Spleen (tissue), 11 donors: ENCODE data around the gene SLC46A2. TPM values are rescaled to one million over a fixed set of nuclear protein-coding genes. Genes with fewer than 3 reads are reported as not detected.

Experiments
- DNase-seq: peaks from one replicate; pipeline ENCODE4 v3.0.0-alpha.2; 2020
- H3K27ac ChIP-seq, 8 donors: fragments of 200-600 bp; sonication (generic) in 7 of 8; 1 replicate in 4 of 8; 2 replicates in 4 of 8; pipeline versions ENCODE4 v1.5.0 to v1.8.0; 2016 to 2021; ENCODE audit warnings: inconsistent platforms in 4 of 8, mild to moderate bottlenecking in 4 of 8, moderate library complexity in 1 of 8
- H3K27me3 ChIP-seq, 7 donors: fragments of 200-600 bp; sonication (generic) in 6 of 7; replicated peaks in 1 of 7; 1 replicate in 4 of 7; 2 replicates in 3 of 7; pipeline versions ENCODE4 v1.5.0 to v1.8.0; 2016 to 2021; ENCODE audit warnings: inconsistent platforms in 3 of 7, mild to moderate bottlenecking in 1 of 7
- H3K36me3 ChIP-seq, 6 donors: fragments of 200-600 bp; sonication (generic) in 5 of 6; 1 replicate in 4 of 6; 2 replicates in 2 of 6; pipeline versions ENCODE4 v1.5.0 to v1.8.0; 2016 to 2021; ENCODE audit warnings: inconsistent platforms in 2 of 6
- H3K4me1 ChIP-seq, 6 donors: fragments of 200-600 bp; sonication (generic) in 5 of 6; 1 replicate in 3 of 6; 2 replicates in 3 of 6; pipeline versions ENCODE4 v1.5.0 to v1.8.0; 2016 to 2021; ENCODE audit warnings: inconsistent platforms in 3 of 6
- H3K4me3 ChIP-seq, 8 donors: fragments of 200-600 bp; sonication (generic) in 7 of 8; 1 replicate in 4 of 8; 2 replicates in 4 of 8; pipeline versions ENCODE4 v1.5.0 to v1.8.0; 2016 to 2021; ENCODE audit warnings: inconsistent platforms in 4 of 8, mild to moderate bottlenecking in 4 of 8, moderate library complexity in 2 of 8
- H3K9me3 ChIP-seq, 8 donors: fragments of 200-600 bp; sonication (generic) in 7 of 8; 1 replicate in 4 of 8; 2 replicates in 4 of 8; pipeline versions ENCODE4 v1.5.0 to v1.8.0; 2016 to 2021; ENCODE audit warnings: inconsistent platforms in 4 of 8
- CTCF ChIP-seq, 11 experiments: fragments of 200-600 bp in 7 of 11; fragments of 450-650 bp in 4 of 11; sonication (generic) in 4 of 11; IDR thresholded peaks in 8 of 11; conservative IDR thresholded peaks in 3 of 11; 1 replicate in 7 of 11; 2 replicates in 4 of 11; pipeline versions ENCODE4 v1.4.0 to v1.8.0; 2016 to 2021; ENCODE audit warnings: antibody characterized with exemption in 11 of 11, inconsistent platforms in 4 of 11, mild to moderate bottlenecking in 1 of 11
- POLR2A ChIP-seq, 3 donors: fragments of 450-650 bp; IDR thresholded peaks; one replicate each; pipeline ENCODE4 v1.5.1; 2017; ENCODE audit warnings: antibody characterized with exemption in 3 of 3, mild to moderate bottlenecking in 1 of 3
- POLR2AphosphoS5 ChIP-seq, 3 donors: sonication (generic); formaldehyde crosslinking; IDR thresholded peaks; one replicate each; pipeline ENCODE4 v1.5.1; 2017; ENCODE audit warnings: antibody characterized with exemption in 3 of 3
- WGBS, 5 donors: extraction: QIAGEN DNeasy Blood & Tissue Kit in 3 of 5; methylation state at CpG; one replicate each; pipeline versions ENCODE4 v1.1.5 to v1.1.7; 2013 to 2018; 5-methylcytosine and 5-hydroxymethylcytosine counted together
- intact Hi-C: fragments of 100-400 bp; cut with DNase I; formaldehyde crosslinking; loops from one replicate; pipeline ENCODE4 v1.15.0; 2023; ENCODE audit warnings: low total_unique reads
- polyA plus RNA-seq, 3 donors: library from polyadenylated mRNA; stranded (reverse); fragments of 200-250 nt; gene quantifications; one replicate each; pipeline ENCODE4 v1.2.1, GENCODE V29; 2013
- total RNA-seq, 7 donors: library from RNA; depleted of rRNA in 3 of 7; stranded (reverse); fragments of >200 nt in 3 of 7; fragmentation: NEBNext Ultra II Directional in 4 of 7; extraction: Animal tissue kit (Norgen Biotek cat#: 25700) in 4 of 7; gene quantifications; one replicate each; pipeline versions ENCODE4 v1.1.0 to v1.2.1, GENCODE V29; 2016 to 2021
- donor health status: healthy with polysubstance abuse.
- donor health status: DM: no; HTN: no; CAD: no; lungs with moderate emphysema.
- donor health status: DM: no; HTN: no; CAD: no.
- donor health status: Bipolar disorder and iron deficiency.
- donor health status: healthy.
- donor health status: DM: no; HTN: no; CAD: no.
- donor health status: DM: yes; HTN: yes; CAD: no.

The SLC46A2 gene
- total and polyA plus RNA-seq, 10 donors = 0.20 to 5.8 (median 0.94) TPM

- WGBS, 5 donors = 44 to 59% (median 53%) methylated on average over 5 of the region's 5 CpGs
- H3K27me3 ChIP-seq = peaks cover 0 to 36% (median 17%) of the 10 kb centered on the region in 7 donors
- H3K36me3 ChIP-seq = no peaks in the 10 kb centered on the region
- peaks cover 0 to 20% (median 12%) of the 10 kb centered on the region in 6 donors for H3K4me1 ChIP-seq
- TF ChIP-seq POLR2A (IDR thresholded peaks at IDR 0.05) = no peak
- peak in 1 of 3 donors; percentile 18 for TF ChIP-seq POLR2AphosphoS5 (IDR thresholded peaks at IDR 0.05)
- TF ChIP-seq CTCF (IDR thresholded peaks at IDR 0.05 in 8 of 11, conservative IDR thresholded peaks at IDR 0.05 in 3 of 11) = peak in 2 of 11 experiments; percentile 18
- H3K4me3 ChIP-seq = no peak overlapping the region
- H3K9me3 ChIP-seq = no peaks in the 10 kb centered on the region
- no peak overlapping the region for H3K27ac ChIP-seq
- intact Hi-C loops = no loop called here
- no peak for DNase-seq
Measured at GRCh38 chr9:112887381-112887780, 3.3 kb downstream of the SLC46A2 start.

GRCh38 chr9:112886351-112886750 is 4.3 kb downstream of the SLC46A2 start:
- H3K36me3 ChIP-seq = peaks cover 0 to 3% (median 0%) of the 10 kb centered on the region in 6 donors
- H3K4me1 ChIP-seq = peaks cover 0 to 18% (median 12%) of the 10 kb centered on the region in 6 donors
- 89 to 98% (median 92%) methylated on average over 4 of the region's 4 CpGs for WGBS, 5 donors
- TF ChIP-seq POLR2A (IDR thresholded peaks at IDR 0.05) (no peak), CTCF (IDR thresholded peaks at IDR 0.05 in 8 of 11, conservative IDR thresholded peaks at IDR 0.05 in 3 of 11) (no peak), POLR2AphosphoS5 (IDR thresholded peaks at IDR 0.05) (no peak)
- intact Hi-C loops = no loop called here
- H3K4me3 ChIP-seq = no peak overlapping the region
- H3K27me3 ChIP-seq = peaks cover 0 to 26% (median 16%) of the 10 kb centered on the region in 7 donors
- DNase-seq = no peak
- no peaks in the 10 kb centered on the region for H3K9me3 ChIP-seq
- H3K27ac ChIP-seq = no peak overlapping the region

GRCh38 chr9:112885324-112885723 is 5.4 kb downstream of the SLC46A2 start:
- Histone ChIP-seq H3K27me3 (peaks cover 0 to 16% (median 9%) of the 10 kb centered on the region in 7 donors), H3K9me3 (no peaks in the 10 kb centered on the region), H3K4me3 (no peak overlapping the region), H3K36me3 (peaks cover 0 to 13% (median 0%) of the 10 kb centered on the region in 6 donors), H3K27ac (no peak overlapping the region), H3K4me1 (peaks cover 0 to 8% (median 5%) of the 10 kb centered on the region in 6 donors)
- DNase-seq = no peak
- intact Hi-C loops = no loop called here
- TF ChIP-seq POLR2AphosphoS5 (IDR thresholded peaks at IDR 0.05) = no peak
- no peak for TF ChIP-seq POLR2A (IDR thresholded peaks at IDR 0.05)
- no peak for TF ChIP-seq CTCF (IDR thresholded peaks at IDR 0.05 in 8 of 11, conservative IDR thresholded peaks at IDR 0.05 in 3 of 11)
- WGBS, 5 donors = 38 to 60% (median 47%) methylated on average over 1 of the region's 1 CpG

- no peak for DNase-seq
- Histone ChIP-seq H3K4me3 (no peak overlapping the region), H3K36me3 (peaks cover 0 to 14% (median 0%) of the 10 kb centered on the region in 6 donors), H3K9me3 (no peaks in the 10 kb centered on the region), H3K4me1 (peaks cover 0 to 2% (median 0%) of the 10 kb centered on the region in 6 donors), H3K27ac (no peak overlapping the region), H3K27me3 (peaks cover 0 to 10% (median 2%) of the 10 kb centered on the region in 7 donors)
- TF ChIP-seq CTCF (IDR thresholded peaks at IDR 0.05 in 8 of 11, conservative IDR thresholded peaks at IDR 0.05 in 3 of 11) (no peak), POLR2A (IDR thresholded peaks at IDR 0.05) (no peak), POLR2AphosphoS5 (IDR thresholded peaks at IDR 0.05) (no peak)
- intact Hi-C loops = no loop called here
- WGBS, 5 donors = 90 to 95% (median 93%) methylated on average over 5 of the region's 5 CpGs
Measured at GRCh38 chr9:112884721-112885120, 6.0 kb downstream of the SLC46A2 start.
